GM21447 (cell line): ENCODE data around the gene TNPO3.

Experiments
- ATAC-seq: cut with Tn5 transposase; IDR thresholded peaks from one replicate; pipeline ENCODE4 v1.9.1; 2021; ENCODE audit not compliant: unreplicated experiment

TNPO3 gene

GRCh38 chr7:128910569-128910945 is 144.4 kb downstream of the TNPO3 start, which contains the start of gene KCP:
Gene KCP (minus strand): TSS chr7:128910709. CDS start chr7:128910676, 33 bp downstream.
- ATAC-seq, result no peak

DNA sequence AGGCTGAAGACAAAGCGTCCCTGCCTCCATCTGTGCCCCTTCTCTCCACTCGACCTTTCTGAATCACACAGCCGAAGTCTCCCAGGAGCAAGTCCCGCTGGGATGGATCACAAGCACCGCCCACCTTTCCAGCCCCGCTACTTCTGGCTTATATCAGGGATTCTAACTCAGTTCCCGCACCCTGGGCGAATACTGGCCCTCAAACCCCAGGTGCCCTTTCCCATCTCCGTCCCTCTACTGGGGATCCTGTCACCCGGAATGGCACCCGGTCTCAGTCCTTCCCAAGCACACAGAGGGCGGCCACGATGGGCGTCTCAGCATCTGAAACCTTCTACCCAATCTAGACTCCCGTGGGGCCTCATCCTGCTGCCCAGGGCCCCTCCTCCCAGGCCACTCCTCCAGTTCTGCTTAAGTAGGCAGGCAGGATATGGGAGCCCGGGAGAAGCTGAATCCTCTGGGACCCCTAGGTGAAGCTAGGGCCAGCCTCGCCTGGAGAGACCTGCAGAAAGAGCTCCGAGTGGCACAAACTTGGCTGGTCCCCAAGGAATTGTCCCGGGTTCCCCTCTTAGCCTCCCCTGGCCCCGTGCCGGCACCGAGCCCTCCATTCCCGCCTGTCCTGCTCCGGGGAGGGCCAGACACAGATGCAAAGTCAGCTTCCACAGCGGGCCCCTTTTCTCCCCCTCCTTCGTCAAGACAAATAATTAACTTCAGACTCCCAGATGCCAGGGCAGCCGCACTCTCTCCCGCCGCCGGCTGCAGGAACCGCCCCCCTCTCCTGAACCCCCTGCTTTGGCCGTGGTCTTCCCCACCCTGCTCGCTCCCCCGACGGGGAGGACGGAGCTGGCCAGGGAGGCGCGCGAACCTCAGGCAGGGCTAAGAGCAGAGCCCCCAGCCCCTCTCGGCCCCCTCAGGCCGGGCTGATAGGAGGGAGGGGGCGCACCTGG is 145.0 kb downstream of the TNPO3 start:
- ATAC-seq, result no peak

DNA sequence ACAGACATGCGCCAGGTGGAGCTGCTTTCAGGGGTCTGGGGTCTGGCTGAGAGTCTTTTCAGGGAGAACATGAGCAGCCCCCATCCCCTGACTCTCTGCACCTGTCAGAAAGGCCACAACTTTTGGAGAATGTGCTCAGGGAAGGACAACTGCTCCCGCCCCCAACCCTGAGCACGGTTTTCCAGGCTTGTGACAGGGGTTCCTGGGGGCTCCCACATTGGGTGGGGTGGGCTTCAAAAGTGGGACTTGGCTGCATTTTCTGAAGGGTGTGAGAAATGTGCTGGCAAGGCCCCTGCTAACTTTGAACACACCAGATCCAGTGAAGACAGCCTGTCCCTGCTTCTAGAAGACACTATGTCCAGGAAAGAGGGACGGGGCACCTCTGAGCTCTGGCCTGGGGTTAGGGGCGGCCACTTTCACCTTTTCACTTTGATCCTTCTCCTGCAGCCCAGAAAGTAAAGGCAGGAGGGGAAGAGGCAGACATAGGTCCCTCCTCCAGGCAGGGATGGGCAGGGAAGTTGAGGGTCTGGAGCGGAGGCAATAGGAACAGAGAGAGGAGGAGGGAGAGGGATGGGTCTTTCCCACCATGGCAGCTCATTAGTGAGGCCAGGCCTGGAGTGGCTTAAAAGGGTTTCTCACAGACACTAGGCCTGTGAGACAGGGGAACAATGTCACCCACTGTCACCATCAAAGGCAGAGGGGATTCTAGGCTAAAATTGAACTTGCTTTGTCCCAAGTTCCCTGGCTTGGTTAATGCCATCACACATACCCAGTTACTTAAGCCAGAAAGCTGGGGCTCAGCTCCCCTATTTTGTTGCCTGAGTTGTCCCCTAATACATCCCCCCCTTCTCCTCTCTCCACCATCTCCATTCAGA is 145.9 kb downstream of the TNPO3 start:
- no peak for ATAC-seq

- ATAC-seq, result no peak
These were observed 147.9 kb downstream of the TNPO3 start for GRCh38 chr7:128906766-128907559.

DNA sequence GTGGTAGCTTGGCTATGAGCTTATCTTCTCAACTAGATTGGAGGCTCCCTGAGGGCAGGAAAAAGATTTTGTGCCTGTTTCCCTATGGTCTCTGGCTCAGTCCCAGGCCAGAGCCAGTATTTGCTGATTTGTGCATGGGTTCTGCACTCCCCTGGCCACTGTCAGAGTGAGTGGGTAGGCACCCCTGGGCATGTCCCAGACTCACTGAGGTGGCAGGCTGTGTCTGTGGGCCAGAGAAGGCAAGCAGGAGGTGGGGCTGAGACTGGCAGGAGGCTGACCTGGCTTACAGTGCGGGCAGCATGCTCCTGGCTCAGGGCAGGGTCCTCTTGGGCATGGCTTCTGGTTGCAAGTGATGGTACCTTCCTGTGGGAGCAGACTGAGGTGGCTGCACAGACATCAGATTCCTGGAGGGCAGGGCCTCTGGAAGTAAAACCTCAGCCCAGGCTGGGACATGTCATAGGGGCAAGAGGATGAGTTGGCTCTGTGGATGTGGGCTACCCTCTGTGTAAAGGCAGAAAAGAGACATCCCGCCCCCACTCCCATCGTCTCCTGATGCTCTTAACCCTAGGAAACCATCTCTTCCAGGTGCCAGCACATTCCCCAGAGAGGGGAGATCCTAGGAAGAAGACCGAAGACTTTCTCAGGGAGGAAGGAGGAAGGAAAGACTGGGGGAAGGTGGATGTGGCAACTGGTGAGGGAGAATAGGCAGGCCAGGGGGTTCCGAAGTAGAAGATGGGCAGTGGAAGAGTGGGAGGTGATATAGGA is 148.7 kb downstream of the TNPO3 start:
- no peak for ATAC-seq

DNA sequence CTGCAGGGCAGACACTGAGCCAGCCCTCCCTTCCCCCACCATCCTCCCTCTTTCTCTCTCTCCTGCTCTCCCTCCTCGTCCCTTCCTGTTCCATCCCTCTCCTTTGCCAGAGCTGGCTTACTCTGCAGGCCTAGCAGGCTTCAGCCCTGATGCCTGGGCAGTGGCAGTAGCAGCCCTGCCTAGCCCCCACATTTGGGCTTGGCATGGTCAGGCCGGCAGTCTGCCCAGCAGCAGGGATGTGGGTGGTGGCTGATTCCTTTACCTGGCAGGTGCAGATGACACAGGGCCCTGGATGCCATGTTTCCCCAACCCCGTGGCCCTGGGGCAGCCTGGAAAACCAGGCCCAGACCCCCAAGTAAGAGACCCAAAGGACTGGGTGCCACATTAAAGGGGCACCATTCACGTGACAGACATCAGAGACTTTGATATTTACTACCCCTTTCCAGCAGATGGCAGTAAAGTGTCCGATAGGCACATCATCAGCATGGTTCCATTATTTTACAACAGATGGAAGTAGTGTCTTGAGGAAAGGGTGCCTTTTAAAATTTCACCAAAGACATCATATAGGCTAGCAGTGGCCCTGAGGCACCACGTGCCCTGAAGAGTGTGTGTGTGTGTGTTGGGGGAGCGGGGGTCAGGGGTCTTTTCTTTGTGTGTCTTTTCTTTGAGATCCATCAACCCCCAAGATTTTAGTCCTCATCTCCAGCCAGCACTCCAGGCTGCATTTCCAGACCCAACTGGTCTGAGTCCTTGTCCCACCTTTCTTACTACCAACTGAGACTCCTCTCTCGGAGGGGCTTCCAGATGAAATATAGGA is 150.3 kb downstream of the TNPO3 start:
- no peak for ATAC-seq
